ENCODE data around the gene BEND7. TPM values are rescaled to one million over a fixed set of nuclear protein-coding genes. Genes with fewer than 3 reads are reported as not detected.
A peak's percentile ranks its signal among the peaks of the same experiment; 100 is the strongest.

Gene BEND7
- total RNA-seq, 1 experiment from 2014 or later = 1.7 TPM

DNA sequence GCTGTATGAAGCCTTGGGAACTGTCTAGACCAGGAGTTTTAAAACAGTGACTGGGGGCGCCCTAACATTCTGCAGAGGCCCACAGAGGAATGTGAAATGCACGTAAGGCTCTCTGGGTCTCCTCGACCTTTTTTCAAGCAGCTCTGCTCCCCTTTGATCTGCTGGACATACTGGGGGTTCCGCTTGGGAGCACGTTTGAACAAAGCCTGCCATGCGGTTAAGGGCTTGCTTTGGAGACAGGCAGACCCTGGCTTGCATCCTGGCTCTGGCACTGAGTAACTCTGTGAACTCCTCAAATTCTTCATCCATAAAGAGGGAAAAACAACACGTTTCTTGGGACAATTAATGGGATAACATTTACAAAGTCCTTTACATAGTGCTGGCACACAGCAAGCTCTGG is 7.8 kb downstream of the BEND7 start:
- no peak for DNase-seq
- CTCF ChIA-PET = no interaction called here
- Histone ChIP-seq H3K79me2 (ENCODE audit: low read depth) (no peaks in the 10 kb centered on the region), H3K27ac (no peak overlapping the region), H3K36me3 (ENCODE audit: low read depth) (no peaks in the 10 kb centered on the region), H3F3A (ENCODE audit: insufficient read depth, low read depth) (no peaks in the 10 kb centered on the region), H2AFZ (no peak overlapping the region), H3K4me1 (replicated peaks; ENCODE audit: insufficient read depth) (no peaks in the 10 kb centered on the region), H3K9me2 (ENCODE audit: insufficient read depth) (no peaks in the 10 kb centered on the region), H3K4me2 (no peak overlapping the region), H4K20me1 (ENCODE audit: insufficient read depth) (no peaks in the 10 kb centered on the region), H3K9me3 (ENCODE audit: insufficient read depth, low read depth) (no peaks in the 10 kb centered on the region), H3K4me3 (no peak overlapping the region), H3K27me3 (ENCODE audit: insufficient read depth, low read depth) (peaks cover 89% of the 10 kb centered on the region)
- no TSS peak for BruUV-seq (replicated peaks)
- POLR2A ChIA-PET (ENCODE audit: unreplicated experiment) = interaction anchor here (0.6 kb wide), 2 partner anchors 107 to 834 kb away, joined by 4 to 6 read pairs; no protein-coding TSS in a partner anchor
- intact Hi-C loops (cut with micrococcal nuclease; ENCODE audit: unreplicated experiment) = no loop called here
- TF ChIP-seq, protein P1, sequence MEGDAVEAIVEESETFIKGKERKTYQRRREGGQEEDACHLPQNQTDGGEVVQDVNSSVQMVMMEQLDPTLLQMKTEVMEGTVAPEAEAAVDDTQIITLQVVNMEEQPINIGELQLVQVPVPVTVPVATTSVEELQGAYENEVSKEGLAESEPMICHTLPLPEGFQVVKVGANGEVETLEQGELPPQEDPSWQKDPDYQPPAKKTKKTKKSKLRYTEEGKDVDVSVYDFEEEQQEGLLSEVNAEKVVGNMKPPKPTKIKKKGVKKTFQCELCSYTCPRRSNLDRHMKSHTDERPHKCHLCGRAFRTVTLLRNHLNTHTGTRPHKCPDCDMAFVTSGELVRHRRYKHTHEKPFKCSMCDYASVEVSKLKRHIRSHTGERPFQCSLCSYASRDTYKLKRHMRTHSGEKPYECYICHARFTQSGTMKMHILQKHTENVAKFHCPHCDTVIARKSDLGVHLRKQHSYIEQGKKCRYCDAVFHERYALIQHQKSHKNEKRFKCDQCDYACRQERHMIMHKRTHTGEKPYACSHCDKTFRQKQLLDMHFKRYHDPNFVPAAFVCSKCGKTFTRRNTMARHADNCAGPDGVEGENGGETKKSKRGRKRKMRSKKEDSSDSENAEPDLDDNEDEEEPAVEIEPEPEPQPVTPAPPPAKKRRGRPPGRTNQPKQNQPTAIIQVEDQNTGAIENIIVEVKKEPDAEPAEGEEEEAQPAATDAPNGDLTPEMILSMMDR (conservative IDR thresholded peaks at IDR 0.05) = no peak
- no peak for TF ChIP-seq EZH2 (IDR thresholded peaks at IDR 0.05; ENCODE audit: low read depth)

DNA sequence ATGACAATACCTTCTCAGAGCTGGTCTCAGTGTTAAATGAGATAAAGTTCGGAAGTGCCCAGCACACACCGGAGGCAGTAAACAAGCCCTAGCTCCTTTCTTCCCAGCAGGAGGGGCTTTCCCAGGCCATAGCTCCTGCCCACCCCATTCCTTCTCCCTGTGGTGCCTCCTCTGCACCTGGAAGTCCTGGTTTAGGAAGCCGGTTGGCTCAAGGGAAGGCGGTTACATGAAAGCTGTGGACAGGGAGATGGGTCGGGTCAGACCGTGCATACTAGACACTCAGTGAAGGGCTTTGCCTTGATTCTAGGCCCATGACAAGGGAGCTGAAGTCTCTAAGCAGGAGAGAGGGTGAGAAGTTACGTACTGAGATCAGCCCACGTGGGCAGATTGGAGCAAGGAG is 8.6 kb downstream of the BEND7 start:
- intact Hi-C loops (cut with micrococcal nuclease; ENCODE audit: unreplicated experiment) = no loop called here
- peaks cover 89% of the 10 kb centered on the region for H3K27me3 ChIP-seq (ENCODE audit: insufficient read depth, low read depth)
- BruUV-seq (replicated peaks) = no TSS peak
- H4K20me1 ChIP-seq (ENCODE audit: insufficient read depth) = no peaks in the 10 kb centered on the region
- H3F3A ChIP-seq (ENCODE audit: insufficient read depth, low read depth) = no peaks in the 10 kb centered on the region
- H3K9me2 ChIP-seq (ENCODE audit: insufficient read depth) = no peaks in the 10 kb centered on the region
- TF ChIP-seq EZH2 (IDR thresholded peaks at IDR 0.05; ENCODE audit: low read depth) = no peak
- TF ChIP-seq, protein P1 (conservative IDR thresholded peaks at IDR 0.05) = no peak
- no peaks in the 10 kb centered on the region for H3K79me2 ChIP-seq (ENCODE audit: low read depth)
- no peak overlapping the region for H3K4me3 ChIP-seq
- DNase-seq = no peak
- H3K36me3 ChIP-seq (ENCODE audit: low read depth) = no peaks in the 10 kb centered on the region
- no peak overlapping the region for H3K27ac ChIP-seq
- no peak overlapping the region for H3K4me2 ChIP-seq
- CTCF ChIA-PET = no interaction called here
- POLR2A ChIA-PET (ENCODE audit: unreplicated experiment) = interaction anchor here (0.6 kb wide), 1 partner anchor 833 kb away, joined by 6 read pairs; no protein-coding TSS in a partner anchor
- no peaks in the 10 kb centered on the region for H3K9me3 ChIP-seq (ENCODE audit: insufficient read depth, low read depth)
- no peak overlapping the region for H2AFZ ChIP-seq
- H3K4me1 ChIP-seq (replicated peaks; ENCODE audit: insufficient read depth) = no peaks in the 10 kb centered on the region

DNA sequence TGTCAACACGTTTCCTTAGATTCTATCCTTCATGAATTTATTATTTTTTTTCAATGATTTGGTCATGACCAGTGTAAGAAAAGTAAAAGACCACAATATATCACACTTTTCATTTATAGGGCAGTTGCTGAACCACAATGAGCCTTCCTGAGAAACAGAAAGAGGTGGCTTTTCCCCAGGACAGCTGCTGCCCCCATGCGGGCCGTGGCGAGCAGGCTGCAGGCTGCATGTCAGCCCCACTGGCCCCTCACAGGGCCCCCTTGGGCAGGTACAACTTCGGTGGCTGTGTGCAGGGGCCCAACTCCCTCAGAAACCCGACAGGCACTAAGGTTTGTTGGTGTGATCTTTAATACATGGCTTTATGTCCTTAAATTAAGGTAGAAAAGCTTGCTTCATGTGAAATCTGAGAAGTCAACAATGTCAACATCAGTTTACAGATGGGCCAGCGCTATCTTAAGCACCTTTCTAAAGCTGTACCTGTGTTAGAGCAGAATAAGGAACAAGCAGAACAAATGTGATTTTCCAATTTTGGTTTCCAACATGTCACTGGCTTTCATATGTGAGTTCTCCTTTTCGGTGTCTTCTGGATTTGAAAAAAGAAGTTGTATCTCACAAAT is 10.6 kb downstream of the BEND7 start:
- Histone ChIP-seq H3K36me3 (ENCODE audit: low read depth) (no peaks in the 10 kb centered on the region), H3K4me3 (no peak overlapping the region), H3K4me2 (no peak overlapping the region), H3K79me2 (ENCODE audit: low read depth) (no peaks in the 10 kb centered on the region), H3K27me3 (ENCODE audit: insufficient read depth, low read depth) (peaks cover 84% of the 10 kb centered on the region), H4K20me1 (ENCODE audit: insufficient read depth) (no peaks in the 10 kb centered on the region), H2AFZ (no peak overlapping the region), H3K4me1 (replicated peaks; ENCODE audit: insufficient read depth) (no peaks in the 10 kb centered on the region), H3F3A (ENCODE audit: insufficient read depth, low read depth) (no peaks in the 10 kb centered on the region), H3K9me2 (ENCODE audit: insufficient read depth) (no peaks in the 10 kb centered on the region), H3K9me3 (ENCODE audit: insufficient read depth, low read depth) (no peaks in the 10 kb centered on the region), H3K27ac (no peak overlapping the region)
- DNase-seq = peak in 1 of 2 experiments; percentile 31
- ChIA-PET POLR2A (ENCODE audit: unreplicated experiment) (no interaction called here), CTCF (no interaction called here)
- intact Hi-C loops (cut with micrococcal nuclease; ENCODE audit: unreplicated experiment) = loop anchor here (1.0 kb wide), 1 partner anchor 146 kb away; no protein-coding TSS in a partner anchor
- no TSS peak for BruUV-seq (replicated peaks)
- no peak for TF ChIP-seq EZH2 (IDR thresholded peaks at IDR 0.05; ENCODE audit: low read depth)
- TF ChIP-seq, protein P1 (conservative IDR thresholded peaks at IDR 0.05) = 0 out of 2 replicates have a peak, but pooled peaks have one; percentile 47

Data from PC-9 (cell line).